ENCODE measurements around the gene FNDC3A. TPM values are rescaled to one million over a fixed set of nuclear protein-coding genes. Genes with fewer than 3 reads are reported as not detected.

The FNDC3A gene, protein sequence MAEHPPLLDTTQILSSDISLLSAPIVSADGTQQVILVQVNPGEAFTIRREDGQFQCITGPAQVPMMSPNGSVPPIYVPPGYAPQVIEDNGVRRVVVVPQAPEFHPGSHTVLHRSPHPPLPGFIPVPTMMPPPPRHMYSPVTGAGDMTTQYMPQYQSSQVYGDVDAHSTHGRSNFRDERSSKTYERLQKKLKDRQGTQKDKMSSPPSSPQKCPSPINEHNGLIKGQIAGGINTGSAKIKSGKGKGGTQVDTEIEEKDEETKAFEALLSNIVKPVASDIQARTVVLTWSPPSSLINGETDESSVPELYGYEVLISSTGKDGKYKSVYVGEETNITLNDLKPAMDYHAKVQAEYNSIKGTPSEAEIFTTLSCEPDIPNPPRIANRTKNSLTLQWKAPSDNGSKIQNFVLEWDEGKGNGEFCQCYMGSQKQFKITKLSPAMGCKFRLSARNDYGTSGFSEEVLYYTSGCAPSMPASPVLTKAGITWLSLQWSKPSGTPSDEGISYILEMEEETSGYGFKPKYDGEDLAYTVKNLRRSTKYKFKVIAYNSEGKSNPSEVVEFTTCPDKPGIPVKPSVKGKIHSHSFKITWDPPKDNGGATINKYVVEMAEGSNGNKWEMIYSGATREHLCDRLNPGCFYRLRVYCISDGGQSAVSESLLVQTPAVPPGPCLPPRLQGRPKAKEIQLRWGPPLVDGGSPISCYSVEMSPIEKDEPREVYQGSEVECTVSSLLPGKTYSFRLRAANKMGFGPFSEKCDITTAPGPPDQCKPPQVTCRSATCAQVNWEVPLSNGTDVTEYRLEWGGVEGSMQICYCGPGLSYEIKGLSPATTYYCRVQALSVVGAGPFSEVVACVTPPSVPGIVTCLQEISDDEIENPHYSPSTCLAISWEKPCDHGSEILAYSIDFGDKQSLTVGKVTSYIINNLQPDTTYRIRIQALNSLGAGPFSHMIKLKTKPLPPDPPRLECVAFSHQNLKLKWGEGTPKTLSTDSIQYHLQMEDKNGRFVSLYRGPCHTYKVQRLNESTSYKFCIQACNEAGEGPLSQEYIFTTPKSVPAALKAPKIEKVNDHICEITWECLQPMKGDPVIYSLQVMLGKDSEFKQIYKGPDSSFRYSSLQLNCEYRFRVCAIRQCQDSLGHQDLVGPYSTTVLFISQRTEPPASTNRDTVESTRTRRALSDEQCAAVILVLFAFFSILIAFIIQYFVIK
- total RNA-seq = 84.8 TPM

DNA sequence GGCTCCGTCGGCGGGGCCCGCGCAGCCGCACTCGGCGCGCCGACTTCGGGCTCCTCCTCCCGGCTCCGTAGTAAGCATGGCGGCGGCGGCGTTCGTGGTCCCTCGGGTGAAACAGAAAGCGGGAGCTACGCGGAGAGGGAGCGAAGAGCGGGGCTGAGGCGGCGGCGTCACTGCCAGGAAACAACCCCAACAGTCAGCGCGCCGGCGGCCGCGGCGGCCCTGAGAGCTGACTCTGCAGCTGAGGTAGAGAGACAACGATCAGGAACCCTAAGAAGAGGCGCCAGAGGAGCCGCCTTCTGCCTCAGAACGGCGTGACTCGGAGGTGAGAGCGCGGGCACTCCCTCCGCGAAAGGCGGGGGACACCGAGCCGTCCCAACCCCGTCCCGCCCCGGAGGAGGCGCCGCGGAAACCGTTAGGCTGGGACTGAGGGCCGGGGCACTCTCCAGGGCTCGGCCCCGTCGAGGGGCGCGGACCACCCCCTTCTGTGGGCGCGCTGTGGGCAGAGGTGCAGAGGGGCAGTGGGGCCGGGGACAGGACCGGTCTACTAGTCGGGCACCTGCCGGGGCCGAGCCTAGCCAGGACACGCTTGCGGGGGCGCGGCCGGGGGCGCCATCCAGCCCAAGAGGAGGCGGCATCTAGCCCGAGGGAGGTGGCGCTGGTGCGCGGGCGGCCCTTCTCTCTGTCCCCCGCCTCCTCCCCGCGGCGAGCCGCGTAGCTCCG, at the start of gene FNDC3A:
Gene FNDC3A, plus strand, starts transcription at position 57 of the 720 bp plus-strand sequence. CDS start 30,279 bp downstream, outside the sequence.
- peak; percentile 83 for DNase-seq

- DNase-seq = no peak
These were observed 46.8 kb upstream of the FNDC3A start for GRCh38 chr13:48928757-48929430.

- no peak for DNase-seq
These were observed 44.8 kb upstream of the FNDC3A start for GRCh38 chr13:48930918-48931317.

- DNase-seq = no peak
These were observed 37.3 kb upstream of the FNDC3A start for GRCh38 chr13:48938308-48938943.

DNA sequence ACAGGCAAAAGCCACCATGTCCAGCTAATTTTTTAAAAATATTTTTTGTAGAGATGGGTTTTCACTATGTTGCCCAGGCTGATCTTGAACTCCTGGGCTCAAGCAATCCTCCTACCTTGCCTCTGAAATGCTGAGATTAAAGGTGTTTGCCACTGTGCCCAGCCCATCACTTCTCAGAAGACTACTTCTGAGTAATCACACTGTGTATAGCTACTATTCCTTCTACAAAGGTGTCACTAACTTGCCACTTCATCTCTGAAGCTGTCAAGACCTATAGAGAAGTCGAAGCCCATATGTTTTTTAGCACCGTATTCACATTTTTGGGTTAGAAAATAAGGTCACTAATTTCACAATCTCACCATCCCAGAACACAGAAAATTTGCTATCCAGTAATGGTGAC, 36.0 kb upstream of the FNDC3A start:
- no peak for DNase-seq

GRCh38 chr13:48942131-48942530, 33.6 kb upstream of the FNDC3A start:
- no peak for DNase-seq

DNA sequence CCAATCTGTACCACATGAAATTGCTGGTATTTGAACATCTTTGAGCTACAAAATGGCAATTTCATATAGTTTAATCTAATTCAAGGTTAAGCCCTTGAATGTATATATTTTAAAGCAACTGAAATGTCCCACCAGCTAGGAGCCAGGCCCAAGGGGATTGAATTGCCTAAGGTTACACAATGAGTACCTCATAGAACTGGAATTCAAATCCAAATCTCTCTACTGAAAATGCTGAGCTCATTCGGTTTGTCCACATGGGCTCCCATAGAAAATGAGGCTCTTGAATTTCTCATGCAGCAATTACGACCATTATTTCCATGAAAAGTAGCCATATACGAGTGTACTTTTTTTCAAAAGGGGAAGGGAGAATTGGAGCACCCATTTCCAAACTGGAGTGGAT, 31.5 kb upstream of the FNDC3A start:
- DNase-seq = no peak

DNA sequence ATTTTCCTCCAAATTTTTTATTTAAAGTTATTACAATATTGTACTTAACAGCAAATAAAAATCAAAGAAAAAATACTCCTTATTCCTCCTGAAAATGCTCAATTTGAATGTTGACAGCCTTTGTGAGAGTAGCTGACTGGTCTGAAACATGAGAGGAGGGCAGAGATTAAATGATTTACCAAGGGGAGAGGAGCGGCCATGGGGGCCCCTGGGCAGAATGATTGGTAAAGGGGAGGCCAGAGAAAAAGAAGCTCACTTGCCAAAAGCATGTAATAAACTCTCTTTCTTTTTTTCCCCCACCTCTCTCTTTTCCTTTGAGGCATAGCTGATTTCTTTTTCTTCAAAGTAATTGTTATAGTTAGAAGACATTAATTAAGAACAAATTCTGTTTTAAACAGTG, 30.1 kb upstream of the FNDC3A start:
- DNase-seq = no peak

- DNase-seq = no peak
These were observed 29.5 kb upstream of the FNDC3A start for GRCh38 chr13:48946163-48946562.

DNA sequence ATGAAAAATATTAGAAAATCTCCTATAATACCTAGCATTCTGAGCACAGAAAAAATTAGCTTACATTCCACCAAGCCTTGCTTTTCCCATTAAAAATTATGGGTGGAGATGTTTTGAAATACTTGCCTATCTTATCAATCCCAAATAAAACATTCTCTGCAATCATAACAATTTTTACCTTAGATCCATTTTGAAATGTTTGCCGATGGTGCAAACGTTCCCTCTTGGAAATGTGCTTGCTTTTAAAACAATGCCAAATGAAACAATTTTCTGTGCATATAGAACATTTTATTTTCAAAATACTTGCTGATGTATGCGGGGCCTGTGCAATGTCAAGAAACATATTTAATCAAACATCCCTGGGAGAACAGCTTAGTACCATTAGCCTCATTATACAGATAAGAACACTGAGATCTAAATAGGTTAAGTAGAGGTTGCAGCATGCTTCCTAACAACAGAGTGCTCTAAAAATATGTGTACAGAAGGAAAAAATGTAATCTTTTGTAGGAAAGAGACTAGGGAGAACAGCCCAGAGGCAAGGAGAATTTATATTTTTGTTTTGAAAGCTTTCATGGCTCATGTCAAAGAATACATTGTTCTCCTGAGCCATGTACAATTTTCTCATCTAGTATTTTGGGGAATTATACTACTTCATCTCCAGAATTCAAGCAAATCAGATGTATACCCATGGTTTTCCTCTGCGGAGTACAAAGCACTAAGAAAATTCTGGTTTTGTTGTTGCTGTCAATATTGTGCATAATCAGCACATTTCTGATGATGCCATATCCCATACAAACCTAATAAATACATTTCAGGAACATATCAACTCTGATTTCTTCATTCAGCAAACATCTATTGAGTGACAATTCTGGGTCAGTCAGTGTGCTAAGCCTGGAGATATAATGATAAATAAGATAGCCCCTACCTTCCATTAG, 25.9 kb upstream of the FNDC3A start:
- no peak for DNase-seq

DNA sequence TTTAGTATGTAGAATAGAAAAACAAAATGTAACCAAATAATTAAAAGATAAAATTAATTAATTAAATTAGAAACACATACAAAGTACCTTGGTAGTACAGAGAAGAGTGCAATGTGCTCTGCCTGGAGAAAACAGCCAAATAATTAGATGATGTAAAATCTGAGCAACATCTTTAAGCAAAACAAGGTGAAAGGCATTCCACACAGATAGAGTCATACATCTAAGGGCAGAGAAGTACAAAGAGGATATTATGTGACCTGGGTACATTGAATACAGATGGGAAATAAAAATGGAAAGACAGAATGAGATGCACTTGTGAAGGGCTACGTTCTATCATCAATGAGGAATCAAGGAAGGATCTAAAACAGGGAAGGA, 25.2 kb upstream of the FNDC3A start:
- DNase-seq = no peak

DNA sequence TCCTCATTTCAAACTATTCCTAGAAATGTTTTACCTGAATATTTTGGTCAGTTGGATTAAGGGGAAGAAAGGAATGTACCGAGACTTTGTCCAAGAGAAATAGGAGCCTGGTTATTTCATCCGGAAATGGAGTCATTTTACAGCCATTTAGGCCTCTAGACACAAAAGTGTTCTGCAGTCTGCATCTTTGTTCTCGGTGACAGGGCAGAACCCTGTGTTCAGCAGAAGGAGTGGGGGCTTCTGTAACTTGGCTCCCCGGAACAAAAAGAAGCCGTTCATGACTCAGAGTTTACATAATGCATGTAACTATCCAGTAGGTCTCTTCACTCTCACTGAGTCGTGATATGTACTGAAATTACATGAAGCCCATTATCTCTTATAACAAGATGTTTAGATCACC, 21.6 kb upstream of the FNDC3A start:
- DNase-seq = no peak

GRCh38 chr13:48955536-48955935, 20.2 kb upstream of the FNDC3A start:
- no peak for DNase-seq

DNA sequence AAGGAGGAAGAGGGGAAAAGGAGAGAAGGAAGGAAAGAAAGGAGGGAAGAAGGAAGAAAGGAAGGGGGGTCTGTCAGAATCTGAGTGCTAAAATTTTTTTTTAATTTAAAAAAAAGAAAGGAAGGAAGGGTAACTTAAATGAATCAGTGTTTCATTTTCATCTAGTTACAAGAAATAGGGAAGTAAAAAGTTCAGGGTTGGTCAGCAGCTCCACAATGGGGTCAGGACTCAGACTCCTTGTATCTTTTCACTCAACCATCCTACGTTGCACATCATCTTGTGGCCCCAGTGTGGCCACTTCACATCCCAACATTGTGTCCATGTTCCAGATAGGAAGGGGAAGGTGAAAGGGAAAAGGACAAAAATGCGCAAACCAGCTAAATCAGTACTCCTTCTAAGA, 14.3 kb upstream of the FNDC3A start:
- DNase-seq = no peak

DNA sequence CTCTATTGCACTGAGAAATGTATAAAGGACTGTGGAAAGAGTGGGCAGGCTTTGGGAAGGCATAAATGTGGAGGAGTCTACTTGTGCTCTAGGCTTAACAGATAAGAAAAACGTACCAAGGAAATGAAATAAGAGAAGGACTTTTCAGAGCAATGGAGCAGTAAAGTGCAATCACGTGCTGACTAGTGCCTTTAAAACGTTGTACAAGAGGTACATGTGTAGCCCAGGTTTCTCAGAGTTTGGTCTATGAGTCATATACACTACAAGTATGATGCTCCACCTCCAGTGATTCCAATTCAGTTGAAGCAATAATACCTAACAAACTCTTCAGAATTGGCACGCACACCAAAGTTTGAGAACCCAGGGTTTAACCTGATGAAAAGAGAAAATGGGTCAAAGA, 13.4 kb upstream of the FNDC3A start:
- no peak for DNase-seq

DNA sequence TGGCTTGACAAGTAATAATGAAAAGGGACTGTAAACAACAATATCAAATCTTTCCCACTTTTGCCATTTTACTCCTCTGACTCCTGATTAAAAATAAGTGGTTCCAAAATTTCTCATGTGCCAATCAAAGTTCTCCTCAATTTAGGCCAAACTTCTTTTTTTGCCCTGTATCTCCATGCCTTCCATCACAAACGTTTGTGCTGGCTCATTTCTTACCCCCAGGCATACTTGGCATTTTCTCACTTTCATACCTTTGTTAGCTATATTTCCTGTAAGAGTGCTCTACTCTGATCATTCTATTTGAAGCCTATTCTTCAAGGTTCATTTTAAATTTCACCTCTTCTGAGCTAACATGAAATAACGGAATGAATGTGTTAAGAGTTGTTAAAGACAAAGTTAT, 10.0 kb upstream of the FNDC3A start:
- no peak for DNase-seq

- no peak for DNase-seq
These were observed 6.0 kb upstream of the FNDC3A start for GRCh38 chr13:48969685-48970084.

GRCh38 chr13:48973845-48974431, 1.8 kb upstream of the FNDC3A start:
- DNase-seq = no peak

DNA sequence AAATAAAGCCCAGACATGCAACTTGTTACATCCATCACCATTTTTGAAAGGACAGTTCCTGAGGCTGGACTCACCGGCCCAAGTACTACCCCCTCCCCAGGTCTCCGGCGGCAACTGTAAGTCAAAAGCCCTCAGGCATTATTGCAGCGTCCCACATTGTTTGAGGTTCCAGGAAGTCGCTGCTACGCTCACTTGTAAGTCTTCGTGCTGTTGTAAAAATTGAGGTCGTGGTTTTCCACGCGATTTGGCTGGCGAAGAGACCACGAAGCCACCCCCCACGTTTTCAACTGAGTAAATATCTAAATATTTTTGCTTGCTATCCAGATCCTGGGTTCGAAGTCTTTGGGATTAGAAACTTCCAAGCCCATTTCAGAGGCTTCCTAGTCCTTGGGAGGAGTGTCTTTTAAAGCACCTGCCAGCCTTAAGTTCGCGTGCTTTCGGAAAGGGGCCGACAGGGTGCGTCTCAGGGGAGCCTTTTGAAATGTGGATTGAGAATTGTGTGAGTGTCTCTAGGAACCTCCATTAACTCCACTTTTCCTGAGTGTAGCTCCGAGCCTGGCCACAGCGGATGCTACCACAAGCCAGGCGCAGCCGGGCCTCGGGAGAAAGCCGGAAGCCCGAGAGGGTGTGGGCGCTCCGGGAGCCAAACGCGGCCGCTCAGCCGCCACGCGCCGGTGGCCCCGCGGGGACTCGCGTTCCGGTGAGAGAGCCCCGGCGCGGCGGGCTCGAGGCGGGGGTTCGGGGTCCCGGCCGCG, 434 bp upstream of the FNDC3A start:
- no peak for DNase-seq
